OCI-LY7 (cell line): ENCODE results near the gene TMEM217. TPM values are rescaled to one million over a fixed set of nuclear protein-coding genes. Genes with fewer than 3 reads are reported as not detected.

Experiments
- BruUV-seq: library from RNA; stranded (reverse); fragments of 400-500 nt; replicated peaks from 2 replicates; lab custom pipeline; 2021; lab: Mats Ljungman, UMichigan
- CTCF ChIA-PET: fragments of 300-600 bp; sonication (Branson Sonifier 250); formaldehyde crosslinking; loops from one replicate; lab custom pipeline; 2022; ENCODE audit warnings: antibody characterized with exemption; ENCODE audit not compliant: unreplicated experiment; lab: Charles Lee
- POLR2A ChIA-PET: fragments of 300-600 bp; sonication (Branson Sonifier 250); formaldehyde crosslinking; loops from one replicate; lab custom pipeline; 2022; ENCODE audit warnings: antibody characterized with exemption; lab: Charles Lee
- DNase-seq: peaks from one replicate; pipeline ENCODE4 v3.0.0-alpha.2; 2015; ENCODE audit warnings: low spot score
- H2AFZ ChIP-seq: fragments of 200-600 bp; sonication (generic), shearing (Covaris generic); 2 replicates; pipeline ENCODE4 v1.6.1; 2014; ENCODE audit warnings: mild to moderate bottlenecking, antibody characterized with exemption, low read length, moderate library complexity
- H3K27ac ChIP-seq: fragments of 200-600 bp; sonication (generic); 2 replicates; pipeline ENCODE4 v1.5.1; 2014; ENCODE audit warnings: mixed run types, low read depth, mild to moderate bottlenecking, moderate library complexity, low read length, inconsistent platforms; ENCODE audit not compliant: poor library complexity, severe bottlenecking
- H3K36me3 ChIP-seq: fragments of 200-600 bp; sonication (generic); 2 replicates; pipeline ENCODE4 v1.6.1; 2014; ENCODE audit warnings: mild to moderate bottlenecking, antibody characterized with exemption, low read length, moderate library complexity, mixed read lengths; ENCODE audit not compliant: insufficient read depth
- H3K4me1 ChIP-seq: fragments of 200-600 bp; sonication (generic); 2 replicates; pipeline ENCODE4 v1.5.1; 2014; ENCODE audit warnings: mild to moderate bottlenecking, low read length; ENCODE audit not compliant: insufficient read depth, poor library complexity, severe bottlenecking
- H3K4me2 ChIP-seq: fragments of 200-600 bp; sonication (generic); 2 replicates; pipeline ENCODE4 v1.6.1; 2014; ENCODE audit warnings: mild to moderate bottlenecking, low read length
- H3K4me3 ChIP-seq: fragments of 200-600 bp; sonication (generic); 2 replicates; pipeline ENCODE4 v1.5.1; 2014; ENCODE audit warnings: mild to moderate bottlenecking, low read depth, low read length; ENCODE audit not compliant: poor library complexity, severe bottlenecking
- H3K79me2 ChIP-seq: fragments of 200-600 bp; sonication (generic); 2 replicates; pipeline ENCODE4 v1.6.1; 2016; ENCODE audit warnings: low read depth, mild to moderate bottlenecking, low read length, moderate library complexity, mixed read lengths; ENCODE audit not compliant: insufficient read depth
- H3K9me2 ChIP-seq: fragments of 200-600 bp; sonication (generic); 2 replicates; pipeline ENCODE4 v1.6.1; 2016; ENCODE audit warnings: mild to moderate bottlenecking, low read length, mixed read lengths; ENCODE audit not compliant: insufficient read depth
- H3K9me3 ChIP-seq: fragments of 200-600 bp; sonication (generic); 2 replicates; pipeline ENCODE4 v1.6.1; 2014; ENCODE audit warnings: mild to moderate bottlenecking, mixed run types, low read length, mixed read lengths
- H4K20me1 ChIP-seq: fragments of 200-600 bp; sonication (generic); 2 replicates; pipeline ENCODE4 v1.6.1; 2014; ENCODE audit warnings: mild to moderate bottlenecking, antibody characterized with exemption, low read length, moderate library complexity, mixed read lengths; ENCODE audit not compliant: insufficient read depth
- CTCF ChIP-seq: fragments of 200-600 bp; sonication (generic); conservative IDR thresholded peaks from 2 replicates; pipeline ENCODE4 v1.5.1; 2014; ENCODE audit warnings: mild to moderate bottlenecking, antibody characterized with exemption, low read length, moderate library complexity, mixed read lengths
- EZH2phosphoT487 ChIP-seq: fragments of 200-600 bp; sonication (generic); IDR thresholded peaks from 2 replicates; pipeline ENCODE4 v1.6.1; 2018; ENCODE audit warnings: low read depth, borderline replicate concordance, mild to moderate bottlenecking, mixed run types, antibody characterized with exemption, low read length, moderate library complexity, mixed read lengths
- intact Hi-C: fragments of 100-400 bp; cut with micrococcal nuclease; formaldehyde crosslinking; loops from one replicate; pipeline ENCODE4 v1.10.0; 2022; ENCODE audit not compliant: unreplicated experiment
- total RNA-seq, 2 experiments: library from RNA; depleted of rRNA in 1 of 2; stranded (reverse); fragments of >200 nt in 1 of 2; shearing (Covaris generic) in 1 of 2; gene quantifications; 2 replicates each; pipeline ENCODE4 v1.2.3, GENCODE V29; 2014 to 2022

TMEM217 gene
- total RNA-seq, 2 experiments from 2014 or later = 0.34 TPM; not detected in 1

- Histone ChIP-seq H3K79me2 (no peaks in the 10 kb centered on the region), H3K4me1 (no peaks in the 10 kb centered on the region), H3K36me3 (no peaks in the 10 kb centered on the region), H3K27ac (no peak overlapping the region), H2AFZ (no peak overlapping the region), H3K4me3 (no peak overlapping the region), H3K9me3 (no peaks in the 10 kb centered on the region), H3K9me2 (no peaks in the 10 kb centered on the region), H3K4me2 (no peak overlapping the region), H4K20me1 (no peaks in the 10 kb centered on the region)
- no peak for DNase-seq
- intact Hi-C loops = loop anchor here (1.0 to 5.0 kb wide), 4 partner anchors 158 to 442 kb away; no protein-coding TSS in a partner anchor
- ChIA-PET POLR2A (interaction anchor here (0.6 to 1.2 kb wide), 3 partner anchors 18 to 345 kb away, joined by 3 to 5 read pairs (median 3); no protein-coding TSS in a partner anchor), CTCF (interaction anchor here (0.7 to 1.4 kb wide), 4 partner anchors 11 to 192 kb away, joined by 3 to 6 read pairs (median 4); no protein-coding TSS in a partner anchor)
- BruUV-seq = no TSS peak
- TF ChIP-seq CTCF = no peak
- TF ChIP-seq EZH2phosphoT487 = no peak
Measured at GRCh38 chr6:37209461-37210205, 48.3 kb downstream of the TMEM217 start.

- Histone ChIP-seq H3K4me1 (no peaks in the 10 kb centered on the region), H3K27ac (no peak overlapping the region), H3K9me3 (no peaks in the 10 kb centered on the region), H4K20me1 (no peaks in the 10 kb centered on the region), H3K4me2 (no peak overlapping the region), H3K36me3 (no peaks in the 10 kb centered on the region), H3K4me3 (no peak overlapping the region), H2AFZ (no peak overlapping the region), H3K9me2 (no peaks in the 10 kb centered on the region), H3K79me2 (no peaks in the 10 kb centered on the region)
- TF ChIP-seq EZH2phosphoT487 (no peak), CTCF (no peak)
- ChIA-PET POLR2A (no interaction called here), CTCF (interaction anchor here (0.7 to 1.1 kb wide), 2 partner anchors 10 to 191 kb away, joined by 3 to 4 read pairs; no protein-coding TSS in a partner anchor)
- BruUV-seq = no TSS peak
- intact Hi-C loops = loop anchor here (1.0 to 5.0 kb wide), 2 partner anchors 36 to 441 kb away; no protein-coding TSS in a partner anchor
- DNase-seq = no peak
Measured at GRCh38 chr6:37208793-37209192, 49.2 kb downstream of the TMEM217 start.
